GM21723 (cell line): ENCODE measurements around the gene ST7L.

Source experiments
- ATAC-seq: cut with Tn5 transposase; IDR thresholded peaks from one replicate; pipeline ENCODE4 v1.9.1; 2021; ENCODE audit warnings: mild to moderate bottlenecking, moderate library complexity; ENCODE audit not compliant: unreplicated experiment

Gene ST7L

GRCh38 chr1:112546076-112546475 is 72.9 kb downstream of the ST7L start:
- no peak for ATAC-seq

- no peak for ATAC-seq
Measured at GRCh38 chr1:112544751-112545150, 74.2 kb downstream of the ST7L start.

- no peak for ATAC-seq
Measured at GRCh38 chr1:112544011-112544688, 74.8 kb downstream of the ST7L start.

- ATAC-seq = no peak
Measured at GRCh38 chr1:112542206-112542973, 76.6 kb downstream of the ST7L start.

- ATAC-seq = no peak
Measured at GRCh38 chr1:112541299-112541698, 77.6 kb downstream of the ST7L start.

- ATAC-seq = no peak
Measured at GRCh38 chr1:112540226-112540794, 78.6 kb downstream of the ST7L start.

GRCh38 chr1:112538883-112539282 is 80.1 kb downstream of the ST7L start:
- no peak for ATAC-seq

GRCh38 chr1:112537456-112537855 is 81.5 kb downstream of the ST7L start:
- ATAC-seq = no peak

GRCh38 chr1:112536561-112536960 is 82.4 kb downstream of the ST7L start:
- no peak for ATAC-seq

GRCh38 chr1:112533029-112533428 is 85.9 kb downstream of the ST7L start:
- no peak for ATAC-seq

- ATAC-seq = no peak
Measured at GRCh38 chr1:112532064-112532463, 86.9 kb downstream of the ST7L start.

- ATAC-seq = no peak
Measured at GRCh38 chr1:112530832-112531231, 88.1 kb downstream of the ST7L start.

- ATAC-seq = no peak
Measured at GRCh38 chr1:112529301-112529700, 89.6 kb downstream of the ST7L start.

GRCh38 chr1:112528076-112528475 is 90.9 kb downstream of the ST7L start:
- no peak for ATAC-seq

- ATAC-seq = no peak
Measured at GRCh38 chr1:112527266-112528010, 91.5 kb downstream of the ST7L start.

GRCh38 chr1:112524986-112525385 is 94.0 kb downstream of the ST7L start:
- ATAC-seq = no peak

GRCh38 chr1:112524251-112524650 is 94.7 kb downstream of the ST7L start:
- ATAC-seq = no peak

- no peak for ATAC-seq
Measured at GRCh38 chr1:112522621-112523020, 96.3 kb downstream of the ST7L start.

GRCh38 chr1:112520166-112520565 is 98.8 kb downstream of the ST7L start:
- no peak for ATAC-seq

- ATAC-seq = no peak
Measured at GRCh38 chr1:112518186-112518585, 100.8 kb downstream of the ST7L start.

GRCh38 chr1:112517646-112518045 is 101.3 kb downstream of the ST7L start:
- no peak for ATAC-seq
